ENCODE data around the gene SLC25A10.
A peak's percentile ranks its signal among the peaks of the same experiment; 100 is the strongest.

The SLC25A10 gene

DNA sequence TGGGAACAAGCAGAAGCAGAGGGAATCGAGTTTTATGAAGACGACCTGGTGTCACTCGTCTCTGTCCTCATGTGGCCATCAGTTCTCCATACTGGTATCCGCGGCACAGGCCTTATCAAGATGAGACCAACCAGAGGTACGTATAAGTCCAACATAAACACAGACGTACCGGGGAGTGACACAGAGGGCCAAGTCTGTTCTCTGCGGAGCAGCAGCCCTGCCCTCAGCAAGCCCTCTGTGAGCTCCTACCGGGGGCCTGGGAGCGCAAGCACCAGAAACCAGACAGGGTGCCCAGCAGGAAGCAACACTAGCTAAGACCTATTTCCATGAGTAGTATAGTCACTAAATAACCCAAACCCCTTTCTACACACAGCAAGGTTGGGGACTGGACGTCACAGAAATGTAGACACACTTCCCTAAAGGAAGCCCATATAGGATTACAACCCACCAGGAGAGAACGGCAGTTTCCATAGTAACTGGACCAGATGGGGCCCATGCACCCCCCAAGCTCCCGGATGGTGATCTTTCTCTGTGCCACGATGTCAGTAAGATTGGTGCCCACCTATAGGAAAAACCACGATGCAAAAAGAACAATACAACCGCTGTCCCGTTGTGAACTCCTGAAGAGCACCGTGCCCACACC, 29.4 kb upstream of the SLC25A10 start:
- DNase-seq (ENCODE audit: low spot score in 2 of 2): no peak
- Mint-ChIP-seq H3K4me1 (peaks cover 39% of the 10 kb centered on the region), H3K36me3 (peaks cover 43% of the 10 kb centered on the region), H3K27ac (peak overlapping the region; percentile 97), H3K9me3 (no peaks in the 10 kb centered on the region), H3K4me3 (peak overlapping the region; percentile 89)
- ATAC-seq: no peak

DNA sequence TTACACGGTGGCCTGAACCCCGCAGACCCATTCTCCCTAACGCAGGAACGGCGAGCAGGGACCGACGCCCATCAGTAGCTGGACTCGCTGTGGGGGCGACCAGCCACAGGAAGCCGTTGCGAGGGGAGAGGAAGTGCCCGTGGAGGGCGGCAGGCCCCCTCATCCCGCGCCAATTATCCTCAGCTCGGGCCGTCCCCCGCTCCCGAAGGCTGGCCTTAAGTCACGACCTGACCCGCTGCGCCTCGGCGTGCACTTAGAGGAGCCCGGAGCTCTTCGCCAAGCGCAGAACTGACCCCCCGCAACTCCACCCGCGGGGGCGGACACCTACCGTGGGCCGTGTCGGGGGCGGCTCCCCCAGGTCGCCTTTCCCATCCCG, 28.9 kb upstream of the SLC25A10 start:
- Mint-ChIP-seq H3K9me3 (no peaks in the 10 kb centered on the region), H3K27ac (peak overlapping the region; percentile 97), H3K36me3 (peaks cover 48% of the 10 kb centered on the region), H3K4me3 (peak overlapping the region; percentile 89), H3K4me1 (peaks cover 40% of the 10 kb centered on the region)
- ATAC-seq (peak; percentile 1), DNase-seq (ENCODE audit: low spot score in 2 of 2) (no peak)

DNA sequence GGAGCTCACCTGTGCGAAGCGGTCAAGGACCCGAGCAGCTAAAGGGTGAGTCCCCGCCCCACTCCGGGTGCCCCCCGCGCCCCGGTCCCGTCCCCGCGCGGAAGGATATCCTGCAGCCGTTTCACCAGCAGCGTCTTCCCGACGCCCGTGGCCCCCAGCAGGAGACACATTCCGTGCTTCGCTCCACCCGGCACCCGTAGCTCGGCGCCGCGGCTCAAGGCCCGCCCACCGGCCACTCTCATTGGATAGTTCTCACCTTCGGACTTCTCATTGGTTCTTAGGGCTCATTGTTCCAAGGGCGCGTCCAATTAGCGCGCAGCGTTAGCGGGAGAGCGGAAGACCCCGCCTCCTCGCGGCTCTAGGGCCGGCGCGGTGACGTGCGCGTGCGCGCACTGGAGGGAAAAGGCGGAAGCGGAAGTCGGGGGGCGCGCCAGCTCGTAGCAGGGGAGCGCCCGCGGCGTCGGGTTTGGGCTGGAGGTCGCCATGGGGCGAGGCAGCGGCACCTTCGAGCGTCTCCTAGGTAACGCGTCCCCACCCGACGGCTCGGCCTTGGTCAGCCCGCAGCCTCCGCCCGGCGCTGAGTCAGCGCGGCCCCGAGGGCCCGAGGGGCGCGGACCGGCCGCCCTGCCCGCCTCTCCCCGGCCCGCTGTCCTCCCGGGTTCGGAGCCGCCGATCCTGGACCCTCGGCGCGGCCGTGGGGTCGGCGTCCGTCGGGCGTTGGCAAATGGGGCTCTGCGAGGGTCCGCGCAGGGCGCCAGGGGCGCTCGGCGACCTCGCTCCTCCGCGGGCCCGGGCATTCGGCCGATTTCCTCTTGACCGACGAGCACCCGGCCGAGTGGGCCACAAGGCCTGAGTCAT, 28.3 kb upstream of the SLC25A10 start, which contains the start of the genes ARL16 and HGS:
Gene ARL16 (minus strand): TSS at position 214 of the 858 bp plus-strand sequence. CDS start 44 bp downstream, at position 170.
Gene HGS (plus strand): TSS at position 428 of the 858 bp plus-strand sequence. CDS start 56 bp downstream, at position 484.
- peaks cover 54% of the 10 kb centered on the region for H3K36me3 Mint-ChIP-seq
- DNase-seq (ENCODE audit: low spot score in 2 of 2) (peak; percentile 98 to 99), ATAC-seq (peak; percentile 96)
- H3K27ac Mint-ChIP-seq: peak within 1 kb of the TSS; percentile 97
- no peaks in the 10 kb centered on the region for H3K9me3 Mint-ChIP-seq
- H3K4me1 Mint-ChIP-seq: peaks cover 45% of the 10 kb centered on the region
- H3K4me3 Mint-ChIP-seq: peak within 1 kb of the TSS; percentile 89

DNA sequence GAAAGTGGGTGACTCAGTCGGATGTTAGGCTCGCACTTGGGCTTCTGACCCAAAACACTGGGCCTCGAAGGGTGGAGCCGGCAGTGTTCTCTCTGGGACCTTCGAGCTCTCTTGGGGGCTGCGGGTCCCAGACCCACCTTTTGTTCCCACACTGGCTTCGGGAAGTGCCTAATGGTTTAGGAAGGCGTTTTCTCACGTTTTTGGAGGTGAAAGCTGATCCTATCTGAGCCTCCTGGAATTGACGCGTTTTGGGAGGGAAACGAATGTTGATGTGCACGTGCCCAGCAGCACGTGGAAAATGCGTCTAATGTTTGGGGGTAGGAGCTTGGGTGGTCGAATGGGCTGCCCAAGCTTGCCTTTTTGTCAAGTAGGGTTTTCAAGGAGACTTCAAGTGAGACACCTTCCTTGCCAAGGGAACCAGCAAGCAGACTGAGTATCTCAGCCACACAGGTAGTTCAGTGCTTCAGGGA, 27.6 kb upstream of the SLC25A10 start:
- Mint-ChIP-seq H3K4me3 (peak overlapping the region; percentile 89), H3K27ac (peak overlapping the region; percentile 97), H3K9me3 (no peaks in the 10 kb centered on the region), H3K4me1 (peaks cover 51% of the 10 kb centered on the region), H3K36me3 (peaks cover 60% of the 10 kb centered on the region)
- ATAC-seq (peak; percentile 58), DNase-seq (ENCODE audit: low spot score in 2 of 2) (no peak)

DNA sequence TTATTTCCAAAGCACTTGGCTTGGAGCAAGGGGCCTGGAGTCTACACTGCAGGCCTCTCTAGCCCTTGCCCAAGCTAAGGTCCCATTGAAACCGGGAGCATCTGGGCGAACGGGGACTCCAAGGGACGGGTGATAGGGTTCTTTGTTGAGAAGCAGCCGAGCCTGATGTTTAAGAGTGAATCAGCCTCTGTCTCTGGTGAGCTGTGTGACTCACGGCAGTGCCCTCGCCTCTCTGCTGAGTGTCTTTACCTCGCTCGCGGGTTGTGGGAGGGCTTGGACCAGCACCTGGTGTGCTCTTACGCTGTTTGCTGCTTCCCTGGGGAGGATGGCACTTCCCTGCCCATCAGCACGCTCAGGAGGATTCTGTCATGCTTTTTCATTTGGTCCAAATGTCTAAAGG, 27.0 kb upstream of the SLC25A10 start:
- Mint-ChIP-seq H3K4me1 (peaks cover 58% of the 10 kb centered on the region), H3K4me3 (peak overlapping the region; percentile 89), H3K27ac (peak overlapping the region; percentile 97), H3K36me3 (peaks cover 67% of the 10 kb centered on the region), H3K9me3 (no peaks in the 10 kb centered on the region)
- DNase-seq (ENCODE audit: low spot score in 2 of 2) (no peak), ATAC-seq (peak; percentile 49)

DNA sequence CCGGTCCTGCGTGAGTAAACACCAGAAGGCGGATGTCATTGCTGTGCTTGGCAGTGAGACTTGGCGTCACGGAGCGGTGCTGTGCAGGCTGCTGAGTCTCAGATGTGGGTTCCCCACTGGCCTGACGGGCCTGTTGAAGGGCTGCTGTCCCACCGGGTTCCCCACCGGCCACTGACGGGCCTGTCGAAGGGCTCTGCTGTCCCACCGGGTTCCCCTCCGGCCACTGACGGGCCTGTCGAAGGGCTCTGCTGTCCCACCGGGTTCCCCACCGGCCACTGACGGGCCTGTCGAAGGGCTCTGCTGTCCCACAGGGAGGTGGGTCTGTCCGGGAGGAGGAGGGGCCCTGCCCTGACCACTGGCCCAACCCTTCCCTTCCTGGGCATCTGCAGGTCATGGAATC, 25.5 kb upstream of the SLC25A10 start:
- H3K9me3 Mint-ChIP-seq: no peaks in the 10 kb centered on the region
- H3K36me3 Mint-ChIP-seq: peaks cover 81% of the 10 kb centered on the region
- H3K4me1 Mint-ChIP-seq: peaks cover 59% of the 10 kb centered on the region

DNA sequence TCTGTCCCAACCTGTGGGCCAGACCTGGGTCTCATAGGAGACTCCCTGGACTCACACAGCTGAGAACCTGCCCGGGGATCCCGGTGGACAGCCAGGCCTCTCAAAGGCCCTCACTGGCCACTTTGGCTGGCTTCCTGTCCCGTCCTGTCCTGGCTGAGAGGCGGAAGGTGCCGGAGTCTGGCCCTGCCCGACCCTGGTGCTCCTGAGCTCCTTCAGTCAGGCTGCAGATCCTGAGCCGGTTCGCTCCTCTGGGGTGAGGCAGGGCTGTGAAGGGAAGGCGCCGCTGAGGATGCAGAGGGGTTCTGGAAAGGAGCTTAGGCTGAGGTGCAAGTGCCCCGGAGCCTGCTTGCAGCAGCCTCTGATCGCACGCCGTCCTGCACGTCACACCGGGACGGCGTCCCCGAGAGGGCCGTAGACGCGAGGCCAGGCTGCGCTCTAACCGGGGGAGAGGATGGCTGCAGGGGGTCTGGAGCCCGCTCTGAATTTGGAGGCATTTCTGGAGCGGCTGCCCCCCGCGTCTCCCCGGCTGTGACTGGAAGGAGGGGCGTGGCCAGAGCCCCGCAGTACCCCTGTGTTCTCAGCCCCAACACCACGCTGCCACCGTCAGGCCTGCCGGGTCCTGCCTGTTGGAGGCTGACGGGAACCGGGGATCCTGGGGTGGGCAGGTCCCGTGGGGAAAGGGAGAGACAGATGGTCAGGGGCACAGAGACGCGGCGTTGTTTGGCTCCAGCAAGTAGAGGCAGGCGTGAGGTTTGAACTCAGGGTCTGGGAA, 24.1 kb upstream of the SLC25A10 start:
- DNase-seq (ENCODE audit: low spot score in 2 of 2) (no peak), ATAC-seq (no peak)
- Mint-ChIP-seq H3K36me3 (peaks cover 94% of the 10 kb centered on the region), H3K9me3 (no peaks in the 10 kb centered on the region), H3K4me1 (peaks cover 52% of the 10 kb centered on the region), H3K4me3 (no peak overlapping the region), H3K27ac (peak overlapping the region; percentile 37)

More for the DNA sequence above, 25.5 kb upstream of the SLC25A10 start:
- ATAC-seq: no peak
- Mint-ChIP-seq H3K4me3 (no peak overlapping the region), H3K27ac (peak overlapping the region; percentile 37)
- DNase-seq (ENCODE audit: low spot score in 2 of 2): no peak

DNA sequence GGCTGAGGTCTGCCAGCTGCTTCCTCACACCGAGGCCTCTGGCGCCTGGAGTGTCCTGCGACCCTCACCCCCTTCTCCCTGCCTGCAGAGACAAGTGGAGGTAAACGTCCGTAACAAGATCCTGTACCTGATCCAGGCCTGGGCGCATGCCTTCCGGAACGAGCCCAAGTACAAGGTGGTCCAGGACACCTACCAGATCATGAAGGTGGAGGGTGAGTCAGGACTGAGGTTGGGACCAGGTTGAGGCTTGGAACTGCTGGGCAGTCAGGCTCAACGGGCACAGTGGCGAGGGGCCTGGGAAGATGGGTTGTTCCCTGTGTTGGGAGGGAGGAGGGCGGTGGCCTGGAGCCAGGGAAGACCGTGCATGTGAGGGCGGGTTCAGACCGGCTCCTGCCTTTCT, 23.5 kb upstream of the SLC25A10 start:
- H3K9me3 Mint-ChIP-seq: no peaks in the 10 kb centered on the region
- ATAC-seq: no peak

DNA sequence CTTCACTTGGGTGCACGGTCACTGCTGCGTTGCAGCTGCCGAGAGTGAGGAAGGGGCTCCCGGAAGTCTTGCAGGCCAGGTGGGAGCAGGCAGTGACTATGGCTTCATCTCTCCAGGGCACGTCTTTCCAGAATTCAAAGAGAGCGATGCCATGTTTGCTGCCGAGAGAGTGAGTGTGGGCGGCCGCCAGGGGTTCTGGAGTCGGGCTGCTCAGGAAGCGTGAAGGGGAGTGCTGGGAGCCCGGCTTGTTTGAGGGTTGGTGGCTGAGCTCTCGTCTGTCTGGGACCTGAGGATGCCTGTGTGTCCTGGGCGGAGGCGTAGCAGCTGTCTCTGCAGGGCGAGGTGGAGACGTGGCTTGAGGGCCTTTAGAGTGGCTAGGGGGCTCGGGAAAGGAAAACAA, 22.0 kb upstream of the SLC25A10 start:
- Mint-ChIP-seq H3K27ac (peak overlapping the region; percentile 69), H3K36me3 (peaks cover 98% of the 10 kb centered on the region), H3K4me3 (no peak overlapping the region), H3K4me1 (peaks cover 43% of the 10 kb centered on the region), H3K9me3 (no peaks in the 10 kb centered on the region)
- ATAC-seq: no peak
- DNase-seq (ENCODE audit: low spot score in 2 of 2): no peak

More for the DNA sequence above, 23.5 kb upstream of the SLC25A10 start:
- peaks cover 51% of the 10 kb centered on the region for H3K4me1 Mint-ChIP-seq
- H3K27ac Mint-ChIP-seq: peak overlapping the region; percentile 76
- H3K4me3 Mint-ChIP-seq: no peak overlapping the region
- DNase-seq (ENCODE audit: low spot score in 2 of 2): no peak
- peaks cover 98% of the 10 kb centered on the region for H3K36me3 Mint-ChIP-seq

DNA sequence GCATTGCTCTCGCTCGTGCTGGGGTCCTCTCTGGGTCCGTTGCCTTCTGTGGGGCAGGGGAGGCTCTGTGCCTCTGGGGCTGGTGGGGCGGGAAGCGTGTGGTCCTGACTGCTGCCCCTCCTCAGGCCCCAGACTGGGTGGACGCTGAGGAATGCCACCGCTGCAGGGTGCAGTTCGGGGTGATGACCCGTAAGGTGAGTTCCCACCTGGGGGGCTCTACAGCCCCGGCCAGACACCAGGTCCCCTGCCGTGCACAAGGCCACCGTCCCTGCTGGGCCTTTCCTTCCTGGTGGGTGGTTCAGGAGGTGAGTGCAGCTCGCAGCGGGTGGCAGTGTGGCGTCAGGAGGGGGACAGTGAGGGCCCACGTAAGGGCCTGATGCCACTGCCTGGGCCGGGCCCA, 21.5 kb upstream of the SLC25A10 start:
- Mint-ChIP-seq H3K27ac (peak overlapping the region; percentile 69), H3K4me1 (peaks cover 38% of the 10 kb centered on the region), H3K36me3 (peaks cover 98% of the 10 kb centered on the region), H3K9me3 (no peaks in the 10 kb centered on the region), H3K4me3 (no peak overlapping the region)
- ATAC-seq (no peak), DNase-seq (ENCODE audit: low spot score in 2 of 2) (no peak)

DNA sequence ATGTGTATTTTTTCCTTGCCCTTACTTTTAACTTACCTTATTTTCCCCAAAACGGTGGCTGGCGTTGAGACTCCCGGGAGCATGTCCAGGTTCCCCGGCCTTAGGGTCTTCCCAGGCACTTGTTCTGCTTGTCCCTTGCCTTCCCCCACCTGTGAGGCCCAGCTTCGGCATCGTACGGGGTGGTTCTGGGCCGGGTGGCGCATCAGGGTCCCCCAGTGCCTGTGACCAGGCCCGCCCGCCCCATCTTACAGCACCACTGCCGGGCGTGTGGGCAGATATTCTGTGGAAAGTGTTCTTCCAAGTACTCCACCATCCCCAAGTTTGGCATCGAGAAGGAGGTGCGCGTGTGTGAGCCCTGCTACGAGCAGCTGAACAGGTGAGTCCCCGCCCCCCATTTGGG, 20.9 kb upstream of the SLC25A10 start:
- Mint-ChIP-seq H3K27ac (no peak overlapping the region), H3K4me1 (peaks cover 33% of the 10 kb centered on the region), H3K4me3 (no peak overlapping the region), H3K9me3 (no peaks in the 10 kb centered on the region), H3K36me3 (peaks cover 98% of the 10 kb centered on the region)
- no peak for DNase-seq (ENCODE audit: low spot score in 2 of 2)
- ATAC-seq: no peak

DNA sequence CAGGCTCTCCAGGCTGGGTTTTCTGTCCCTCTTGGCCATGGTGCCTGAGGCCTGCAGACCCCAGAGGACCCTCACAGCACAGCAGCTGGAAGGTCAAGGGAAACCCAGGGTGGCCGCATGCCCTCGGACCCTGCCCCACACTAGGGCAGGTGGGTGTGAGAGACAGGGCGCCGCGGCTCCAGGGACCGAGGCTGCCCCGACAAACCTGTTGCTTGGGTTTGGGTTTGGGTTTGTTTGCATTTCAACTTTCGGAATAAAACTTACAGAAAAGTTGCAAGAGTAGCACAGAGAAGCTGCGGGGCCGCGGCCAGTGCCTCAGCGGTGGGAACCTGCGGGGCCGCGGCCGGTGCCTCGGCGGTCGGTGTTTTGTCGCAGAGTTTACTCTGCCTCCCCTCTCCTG, 20.5 kb upstream of the SLC25A10 start:
- ATAC-seq (no peak), DNase-seq (ENCODE audit: low spot score in 2 of 2) (no peak)
- Mint-ChIP-seq H3K9me3 (no peaks in the 10 kb centered on the region), H3K27ac (no peak overlapping the region), H3K4me1 (peaks cover 30% of the 10 kb centered on the region), H3K4me3 (no peak overlapping the region), H3K36me3 (peaks cover 98% of the 10 kb centered on the region)

DNA sequence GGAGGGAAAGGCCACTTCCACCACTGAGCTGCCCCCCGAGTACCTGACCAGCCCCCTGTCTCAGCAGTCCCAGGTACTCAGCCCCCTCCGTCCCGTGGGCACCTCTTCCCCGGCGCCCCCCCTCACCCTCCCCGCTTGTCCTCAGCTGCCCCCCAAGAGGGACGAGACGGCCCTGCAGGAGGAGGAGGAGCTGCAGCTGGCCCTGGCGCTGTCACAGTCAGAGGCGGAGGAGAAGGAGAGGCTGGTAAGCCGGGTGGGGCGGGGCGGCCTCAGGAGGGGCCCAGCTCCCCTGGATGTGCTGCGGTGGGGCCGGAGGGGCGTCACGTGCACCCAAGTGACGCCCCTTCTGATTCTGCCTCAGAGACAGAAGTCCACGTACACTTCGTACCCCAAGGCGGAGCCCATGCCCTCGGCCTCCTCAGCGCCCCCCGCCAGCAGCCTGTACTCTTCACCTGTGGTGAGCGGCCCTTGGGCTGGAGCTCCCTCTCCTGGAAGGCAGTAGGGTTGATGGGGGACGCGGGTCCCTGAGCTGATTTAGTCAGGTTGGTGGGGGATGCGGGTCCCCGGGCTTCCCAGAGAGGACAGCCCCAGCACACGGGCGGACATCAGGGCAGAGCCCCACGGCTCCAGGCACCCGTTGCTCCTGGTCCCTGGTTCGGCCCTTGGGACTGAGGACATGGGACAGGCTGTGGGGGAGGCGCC, 18.4 kb upstream of the SLC25A10 start:
- peaks cover 22% of the 10 kb centered on the region for H3K4me1 Mint-ChIP-seq
- no peak for DNase-seq (ENCODE audit: low spot score in 2 of 2)
- H3K36me3 Mint-ChIP-seq: peaks cover 99% of the 10 kb centered on the region
- H3K4me3 Mint-ChIP-seq: no peak overlapping the region
- H3K27ac Mint-ChIP-seq: no peak overlapping the region
- no peak for ATAC-seq
- H3K9me3 Mint-ChIP-seq: no peaks in the 10 kb centered on the region

DNA sequence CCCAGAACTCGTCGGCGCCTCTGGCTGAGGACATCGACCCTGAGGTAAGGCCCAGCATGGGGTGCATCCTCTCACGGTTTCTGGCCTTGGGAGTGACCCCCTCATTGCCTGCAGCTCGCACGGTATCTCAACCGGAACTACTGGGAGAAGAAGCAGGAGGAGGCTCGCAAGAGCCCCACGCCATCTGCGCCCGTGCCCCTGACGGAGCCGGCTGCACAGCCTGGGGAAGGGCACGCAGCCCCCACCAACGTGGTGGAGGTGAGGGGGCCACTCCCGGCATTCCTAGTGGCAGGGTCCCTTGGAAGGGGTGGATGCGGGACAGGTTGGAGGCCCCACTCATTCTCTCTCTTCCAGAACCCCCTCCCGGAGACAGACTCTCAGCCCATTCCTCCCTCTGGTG, 17.3 kb upstream of the SLC25A10 start:
- H3K4me3 Mint-ChIP-seq: no peak overlapping the region
- H3K9me3 Mint-ChIP-seq: no peaks in the 10 kb centered on the region
- H3K27ac Mint-ChIP-seq: no peak overlapping the region
- ATAC-seq: no peak
- H3K4me1 Mint-ChIP-seq: peaks cover 11% of the 10 kb centered on the region
- DNase-seq (ENCODE audit: low spot score in 2 of 2): no peak
- peaks cover 99% of the 10 kb centered on the region for H3K36me3 Mint-ChIP-seq

All from stimulated activated effector memory CD8-positive, alpha-beta T cell treated with anti-CD3 and anti-CD28 coated beads, Interleukin-12 subunit alpha, Interleukin-12 subunit beta, amount 100 ng/mL, for 72 hours (primary cell).